Brain microvascular endothelial cell (primary cell): ENCODE measurements around the gene OCSTAMP.

ENCODE experiments used
- DNase-seq: peaks from one replicate; pipeline ENCODE4 v3.0.0-alpha.2; 2020
- H3K27ac ChIP-seq: fragments of 250-450 bp; sonication (Bioruptor Pico); 2 replicates; pipeline ENCODE4 v1.5.1; 2020; ENCODE audit warnings: mild to moderate bottlenecking, moderate library complexity
- H3K27me3 ChIP-seq: fragments of 250-450 bp; sonication (Bioruptor Pico); replicated peaks from 2 replicates; pipeline ENCODE4 v1.5.1; 2020; ENCODE audit warnings: mild to moderate bottlenecking
- H3K36me3 ChIP-seq: fragments of 250-450 bp; sonication (Bioruptor Pico); replicated peaks from 2 replicates; pipeline ENCODE4 v1.5.1; 2020; ENCODE audit warnings: mild to moderate bottlenecking
- H3K4me3 ChIP-seq: 2 replicates; pipeline ENCODE4 v1.5.1; 2011; ENCODE audit warnings: low read depth, mild to moderate bottlenecking, control low read depth, low read length, moderate library complexity
- CTCF ChIP-seq: IDR thresholded peaks from 2 replicates; pipeline ENCODE4 v1.5.1; 2011; ENCODE audit warnings: low read depth, mild to moderate bottlenecking, moderate library complexity, low read length, control low read depth, inconsistent platforms; ENCODE audit errors: missing control alignments
- in situ Hi-C: cut with HindIII; loops from 2 replicates; pipeline ENCODE4 v1.10.0; 2017; ENCODE audit warnings: low sequenced_read_pairs, low pct_ligation_motif_present

Gene OCSTAMP

GRCh38 chr20:46512943-46513844 lies 37.3 kb downstream of the OCSTAMP start, which contains the start of gene ZNF334:
ZNF334 (minus strand) TSS chr20:46513559; CDS start chr20:46512102, 1,457 bp downstream.
- in situ Hi-C loops = no loop called here
- H3K4me3 ChIP-seq = peak within 1 kb of the TSS; percentile 75
- H3K27ac ChIP-seq = no peak within 1 kb of the TSS
- no peaks in the 10 kb centered on the region for H3K36me3 ChIP-seq
- DNase-seq = peak; percentile 0
- H3K27me3 ChIP-seq = no peaks in the 10 kb centered on the region
- no peak for TF ChIP-seq CTCF

GRCh38 chr20:46509523-46509922 lies 40.9 kb downstream of the OCSTAMP start:
- Histone ChIP-seq H3K4me3 (no peak overlapping the region), H3K36me3 (no peaks in the 10 kb centered on the region), H3K27ac (no peak overlapping the region), H3K27me3 (no peaks in the 10 kb centered on the region)
- TF ChIP-seq CTCF = no peak
- in situ Hi-C loops = no loop called here
- DNase-seq = no peak

GRCh38 chr20:46507760-46508407 lies 42.6 kb downstream of the OCSTAMP start:
- no peak overlapping the region for H3K4me3 ChIP-seq

GRCh38 chr20:46505506-46505905 lies 44.9 kb downstream of the OCSTAMP start:
- no peak overlapping the region for H3K27ac ChIP-seq
- DNase-seq = no peak
- H3K4me3 ChIP-seq = no peak overlapping the region
- no peaks in the 10 kb centered on the region for H3K27me3 ChIP-seq
- no peak for TF ChIP-seq CTCF
- in situ Hi-C loops = no loop called here
- H3K36me3 ChIP-seq = no peaks in the 10 kb centered on the region

More at GRCh38 chr20:46507760-46508407, 42.6 kb downstream of the OCSTAMP start:
- in situ Hi-C loops = no loop called here
- no peak for DNase-seq
- no peak for TF ChIP-seq CTCF
- Histone ChIP-seq H3K36me3 (no peaks in the 10 kb centered on the region), H3K27ac (no peak overlapping the region), H3K27me3 (no peaks in the 10 kb centered on the region)

- H3K27me3 ChIP-seq = no peaks in the 10 kb centered on the region
- H3K27ac ChIP-seq = no peak overlapping the region
- no peak overlapping the region for H3K4me3 ChIP-seq
- TF ChIP-seq CTCF = no peak
- DNase-seq = no peak
- no peaks in the 10 kb centered on the region for H3K36me3 ChIP-seq
- in situ Hi-C loops = no loop called here
These were observed 48.5 kb downstream of the OCSTAMP start for GRCh38 chr20:46501961-46502360.
